Measurements from ENCODE around the gene ERVFRD-1. TPM values are rescaled to one million over a fixed set of nuclear protein-coding genes. Genes with fewer than 3 reads are reported as not detected.
A peak's percentile ranks its signal among the peaks of the same experiment; 100 is the strongest.

Gene ERVFRD-1
- total and polyA plus RNA-seq, 2 donors (not counting 3 experiments of a cell fraction or from before 2014, with no cell fraction given), result not detected

DNA sequence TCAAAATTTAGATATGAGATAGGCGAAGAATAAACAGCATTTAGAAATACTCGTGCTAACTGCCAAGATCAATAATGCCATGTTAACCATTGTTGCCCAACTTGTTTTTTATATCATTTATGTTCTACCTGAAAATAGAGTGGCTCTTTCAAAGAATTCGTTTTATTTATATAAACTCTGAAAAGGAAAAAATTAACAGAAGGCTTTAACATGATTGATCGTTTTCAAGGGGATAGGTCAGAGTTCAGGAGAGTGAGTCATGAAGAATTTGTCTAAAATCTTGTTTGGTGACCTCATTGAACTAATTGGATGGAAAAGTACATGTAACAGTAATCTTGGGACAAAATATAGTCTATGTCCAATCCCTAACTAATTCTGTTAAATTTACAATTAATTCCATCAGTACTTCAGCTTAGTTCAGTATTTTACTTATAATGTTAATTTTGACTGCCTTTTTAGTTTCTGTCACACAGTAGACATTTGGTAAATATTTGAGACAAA, 56.3 kb downstream of the ERVFRD-1 start:
- Histone ChIP-seq H3K4me3 (replicated peaks in 1 of 3; ENCODE audit: insufficient read depth in 1 of 3, low read depth in 1 of 3, low read length in 3 of 3) (no peak overlapping the region), H2AFZ (ENCODE audit: low read depth, low read length) (no peak overlapping the region), H4K20me1 (replicated peaks; ENCODE audit: control insufficient read depth, extremely low read depth, insufficient read depth, low read length) (no peaks in the 10 kb centered on the region), H3K36me3 (ENCODE audit: control insufficient read depth in 2 of 2, extremely low read depth in 1 of 2, insufficient read depth in 2 of 2, low read length in 2 of 2) (no peaks in the 10 kb centered on the region), H3K4me2 (ENCODE audit: insufficient read depth, low read length) (no peak overlapping the region), H3K79me2 (ENCODE audit: control insufficient read depth, insufficient read depth, low read length) (no peaks in the 10 kb centered on the region), H3K27me3 (ENCODE audit: control insufficient read depth in 2 of 2, insufficient read depth in 2 of 2, low read length in 2 of 2) (no peaks in the 10 kb centered on the region), H3K27ac (ENCODE audit: insufficient read depth, low read depth, low read length) (no peak overlapping the region), H3K4me1 (ENCODE audit: control insufficient read depth, extremely low read depth, insufficient read depth, low read length) (no peaks in the 10 kb centered on the region), H3K9ac (replicated peaks; ENCODE audit: extremely low read depth, insufficient read depth, low read length) (no peak overlapping the region), H3K9me3 (replicated peaks; ENCODE audit: control insufficient read depth, insufficient read depth, low read length) (no peaks in the 10 kb centered on the region), H3K9me1 (replicated peaks; ENCODE audit: control insufficient read depth, extremely low read depth, insufficient read depth, low read length) (no peaks in the 10 kb centered on the region)
- DNase-seq (ENCODE audit: low read depth, low spot score), result no peak
- intact Hi-C loops (cut with micrococcal nuclease) (no loop called here), dilution Hi-C loops (cut with MboI; ENCODE audit: extremely low pct_ligation_motif_present, low sequenced_read_pairs) (no loop called here)
- ChIA-PET POLR2A (no interaction called here), CTCF (interaction anchor here (1.5 to 2.3 kb wide), 3 partner anchors 14 to 103 kb away, joined by 3 to 18 read pairs (median 4); no protein-coding TSS in a partner anchor)
- no TSS peak for BruUV-seq (replicated peaks)
- FAIRE-seq, result no peak
- TF ChIP-seq FOS (IDR thresholded peaks at IDR 0.05; ENCODE audit: borderline replicate concordance, insufficient read depth, low read length), result no peak
- peak; percentile 32 for TF ChIP-seq JUN (IDR thresholded peaks at IDR 0.05; ENCODE audit: borderline replicate concordance, insufficient read depth, insufficient read length, low read depth)

DNA sequence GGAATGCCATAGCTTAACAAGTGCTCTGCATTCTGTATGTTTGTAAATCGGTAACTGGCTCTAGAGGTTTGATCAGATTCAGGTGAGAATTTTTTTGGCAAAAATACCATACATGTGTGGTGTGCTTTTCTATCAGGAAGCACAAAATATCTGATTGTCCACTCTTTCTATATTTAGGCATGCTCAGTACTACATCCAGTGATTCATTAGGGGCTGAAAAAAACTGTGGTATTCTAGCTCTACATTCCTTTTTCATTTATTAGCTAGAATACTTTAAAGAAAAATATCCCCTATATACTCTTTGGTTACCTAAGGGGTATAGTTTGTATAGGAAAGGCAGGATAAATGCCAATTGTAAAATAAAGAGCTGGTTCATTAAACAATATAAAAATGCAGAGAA, 56.8 kb downstream of the ERVFRD-1 start:
- H3K4me1 ChIP-seq (ENCODE audit: control insufficient read depth, extremely low read depth, insufficient read depth, low read length), result no peaks in the 10 kb centered on the region
- H3K4me2 ChIP-seq (ENCODE audit: insufficient read depth, low read length), result no peak overlapping the region
- BruUV-seq (replicated peaks), result no TSS peak
- FAIRE-seq, result no peak
- ChIA-PET POLR2A (no interaction called here), CTCF (interaction anchor here (1.1 to 2.3 kb wide), 5 partner anchors 11 to 103 kb away, joined by 3 to 18 read pairs (median 4); no protein-coding TSS in a partner anchor)
- DNase-seq (ENCODE audit: low read depth, low spot score), result no peak
- no peak overlapping the region for H3K27ac ChIP-seq (ENCODE audit: insufficient read depth, low read depth, low read length)
- no peaks in the 10 kb centered on the region for H3K36me3 ChIP-seq (ENCODE audit: control insufficient read depth in 2 of 2, extremely low read depth in 1 of 2, insufficient read depth in 2 of 2, low read length in 2 of 2)
- no peaks in the 10 kb centered on the region for H3K27me3 ChIP-seq (ENCODE audit: control insufficient read depth in 2 of 2, insufficient read depth in 2 of 2, low read length in 2 of 2)
- H3K9ac ChIP-seq (replicated peaks; ENCODE audit: extremely low read depth, insufficient read depth, low read length), result no peak overlapping the region
- H2AFZ ChIP-seq (ENCODE audit: low read depth, low read length), result no peak overlapping the region
- no peaks in the 10 kb centered on the region for H3K79me2 ChIP-seq (ENCODE audit: control insufficient read depth, insufficient read depth, low read length)
- dilution Hi-C loops (cut with MboI; ENCODE audit: extremely low pct_ligation_motif_present, low sequenced_read_pairs) (no loop called here), intact Hi-C loops (cut with micrococcal nuclease) (loop anchor here (5.0 kb wide), 1 partner anchor 92 kb away; no protein-coding TSS in a partner anchor)
- no peaks in the 10 kb centered on the region for H3K9me3 ChIP-seq (replicated peaks; ENCODE audit: control insufficient read depth, insufficient read depth, low read length)
- no peaks in the 10 kb centered on the region for H4K20me1 ChIP-seq (replicated peaks; ENCODE audit: control insufficient read depth, extremely low read depth, insufficient read depth, low read length)
- H3K4me3 ChIP-seq (replicated peaks in 1 of 3; ENCODE audit: insufficient read depth in 1 of 3, low read depth in 1 of 3, low read length in 3 of 3), result no peak overlapping the region
- no peaks in the 10 kb centered on the region for H3K9me1 ChIP-seq (replicated peaks; ENCODE audit: control insufficient read depth, extremely low read depth, insufficient read depth, low read length)
- TF ChIP-seq MYC (IDR thresholded peaks at IDR 0.05; ENCODE audit: low read depth, low read length) (no peak), GATA2 (IDR thresholded peaks at IDR 0.05; ENCODE audit: insufficient read depth, insufficient read length, low read depth, low read length) (no peak)
- TF ChIP-seq, protein P1, sequence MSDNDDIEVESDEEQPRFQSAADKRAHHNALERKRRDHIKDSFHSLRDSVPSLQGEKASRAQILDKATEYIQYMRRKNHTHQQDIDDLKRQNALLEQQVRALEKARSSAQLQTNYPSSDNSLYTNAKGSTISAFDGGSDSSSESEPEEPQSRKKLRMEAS (IDR thresholded peaks at IDR 0.05; ENCODE audit: insufficient read depth, insufficient read length), result no peak
